ENCODE measurements around the gene KCTD17. TPM values are rescaled to one million over a fixed set of nuclear protein-coding genes. Genes with fewer than 3 reads are reported as not detected.

KCTD17 gene
- total RNA-seq, 1 donor from 2014 or later: 35.3 TPM

- no peaks in the 10 kb centered on the region for H3K27me3 ChIP-seq (ENCODE audit: control insufficient read depth, insufficient read depth, low read length)
- DNase-seq (ENCODE audit: low read depth): no peak
- TF ChIP-seq CTCF (IDR thresholded peaks at IDR 0.05; ENCODE audit: insufficient read depth, low read length, poor library complexity, severe bottlenecking): no peak
- H3K4me3 ChIP-seq (ENCODE audit: low read depth, low read length): no peak overlapping the region
- peaks cover 2% of the 10 kb centered on the region for H3K36me3 ChIP-seq (ENCODE audit: control insufficient read depth, insufficient read depth, low read length)
These were observed 25.2 kb upstream of the KCTD17 start for GRCh38 chr22:37026325-37026724.

- TF ChIP-seq CTCF (IDR thresholded peaks at IDR 0.05; ENCODE audit: insufficient read depth, low read length, poor library complexity, severe bottlenecking): no peak
- no peak for DNase-seq (ENCODE audit: low read depth)
- no peaks in the 10 kb centered on the region for H3K27me3 ChIP-seq (ENCODE audit: control insufficient read depth, insufficient read depth, low read length)
- no peaks in the 10 kb centered on the region for H3K36me3 ChIP-seq (ENCODE audit: control insufficient read depth, insufficient read depth, low read length)
- H3K4me3 ChIP-seq (ENCODE audit: low read depth, low read length): no peak overlapping the region
These were observed 24.0 kb upstream of the KCTD17 start for GRCh38 chr22:37027556-37027955.

GRCh38 chr22:37028692-37029674 lies 22.6 kb upstream of the KCTD17 start:
- H3K4me3 ChIP-seq (ENCODE audit: low read depth, low read length): no peak overlapping the region
- DNase-seq (ENCODE audit: low read depth): no peak
- H3K27me3 ChIP-seq (ENCODE audit: control insufficient read depth, insufficient read depth, low read length): no peaks in the 10 kb centered on the region
- no peaks in the 10 kb centered on the region for H3K36me3 ChIP-seq (ENCODE audit: control insufficient read depth, insufficient read depth, low read length)
- no peak for TF ChIP-seq CTCF (IDR thresholded peaks at IDR 0.05; ENCODE audit: insufficient read depth, low read length, poor library complexity, severe bottlenecking)

- peak; percentile 23 for TF ChIP-seq CTCF (IDR thresholded peaks at IDR 0.05; ENCODE audit: insufficient read depth, low read length, poor library complexity, severe bottlenecking)
- DNase-seq (ENCODE audit: low read depth): no peak
- Histone ChIP-seq H3K27me3 (ENCODE audit: control insufficient read depth, insufficient read depth, low read length) (no peaks in the 10 kb centered on the region), H3K4me3 (ENCODE audit: low read depth, low read length) (no peak overlapping the region), H3K36me3 (ENCODE audit: control insufficient read depth, insufficient read depth, low read length) (no peaks in the 10 kb centered on the region)
These were observed 20.8 kb upstream of the KCTD17 start for GRCh38 chr22:37030560-37031281.

GRCh38 chr22:37032134-37032534 lies 19.4 kb upstream of the KCTD17 start:
- Histone ChIP-seq H3K27me3 (ENCODE audit: control insufficient read depth, insufficient read depth, low read length) (no peaks in the 10 kb centered on the region), H3K4me3 (ENCODE audit: low read depth, low read length) (no peak overlapping the region), H3K36me3 (ENCODE audit: control insufficient read depth, insufficient read depth, low read length) (no peaks in the 10 kb centered on the region)
- DNase-seq (ENCODE audit: low read depth): no peak
- TF ChIP-seq CTCF (IDR thresholded peaks at IDR 0.05; ENCODE audit: insufficient read depth, low read length, poor library complexity, severe bottlenecking): no peak
